HCT116 (cell line): ENCODE measurements around the gene LSM7. TPM values are rescaled to one million over a fixed set of nuclear protein-coding genes. Genes with fewer than 3 reads are reported as not detected.

Experiments
- ATAC-seq: fragments of 200-7000 bp; cut with Tn5 transposase; 2 replicates; pipeline ENCODE4 v1.9.1; 2020; ENCODE audit warnings: mild to moderate bottlenecking, moderate library complexity
- BruUV-seq: library from RNA; stranded (reverse); fragments of 400-500 nt; replicated peaks from 2 replicates; lab custom pipeline; 2021; lab: Mats Ljungman, UMichigan
- CTCF ChIA-PET: fragments of 300-600 bp; sonication (Branson Sonifier 250); formaldehyde crosslinking; loops from one replicate; lab custom pipeline; 2021; ENCODE audit warnings: antibody characterized with exemption; lab: Charles Lee
- POLR2A ChIA-PET: fragments of 300-600, 350-600 bp; sonication (Branson Sonifier 250); formaldehyde crosslinking; loops from one replicate; lab custom pipeline; 2021; ENCODE audit warnings: antibody characterized with exemption; lab: Charles Lee
- RAD21 ChIA-PET, 2 experiments: fragments of 300-600 bp; sonication (Branson Sonifier 250); formaldehyde crosslinking; loops; one replicate each; lab custom pipeline; 2023; ENCODE audit warnings: low total read pairs in 2 of 2; ENCODE audit not compliant: uncharacterized antibody in 2 of 2, unreplicated experiment in 2 of 2, low non-redundant PET in 1 of 2; lab: Charles Lee
- DNase-seq: peaks from one replicate; pipeline ENCODE4 v3.0.0-alpha.2; 2010; ENCODE audit warnings: low read depth, low spot score
- H2AFZ ChIP-seq: fragments of 200-600 bp; shearing (Covaris generic), sonication (generic); 2 replicates; pipeline ENCODE4 v1.6.1; 2017; ENCODE audit warnings: low read depth, mixed run types, mixed read lengths, antibody characterized with exemption, low read length; ENCODE audit not compliant: poor library complexity, severe bottlenecking
- H3K27ac ChIP-seq: 2 replicates; pipeline ENCODE4 v1.5.1; 2012; ENCODE audit warnings: low read depth, low read length
- H3K27me3 ChIP-seq: fragments of 200-600 bp; sonication (generic); 2 replicates; pipeline ENCODE4 v1.6.1; 2016; ENCODE audit warnings: mixed run types, low read length, mixed read lengths; ENCODE audit not compliant: insufficient read depth
- H3K36me3 ChIP-seq, 2 experiments: fragments of 200-500 bp in 1 of 2; fragments of 200-600 bp in 1 of 2; sonication (Bioruptor generic) in 1 of 2; sonication (generic) in 1 of 2; 2 replicates each; pipeline versions ENCODE4 v1.5.1 to v1.6.1; 2014 to 2016; ENCODE audit warnings: low read length in 2 of 2, inconsistent platforms in 1 of 2, mixed read lengths in 1 of 2, mixed run types in 1 of 2; ENCODE audit not compliant: insufficient read depth in 2 of 2, control insufficient read depth in 1 of 2
- H3K4me1 ChIP-seq, 2 experiments: fragments of 200-600 bp in 1 of 2; sonication (generic) in 1 of 2; 2 replicates each; pipeline versions ENCODE4 v1.5.1 to v1.6.1; 2012 to 2017; ENCODE audit warnings: low read length in 2 of 2, inconsistent platforms in 1 of 2, mild to moderate bottlenecking in 1 of 2, mixed read lengths in 1 of 2, mixed run types in 1 of 2, moderate library complexity in 1 of 2; ENCODE audit not compliant: insufficient read depth in 2 of 2, control insufficient read depth in 1 of 2
- H3K4me2 ChIP-seq: fragments of 200-600 bp; sonication (generic); 2 replicates; pipeline ENCODE4 v1.6.1; 2017; ENCODE audit warnings: mixed run types, low read length, mixed read lengths
- H3K4me3 ChIP-seq, 2 experiments: fragments of 200-600 bp in 1 of 2; sonication (generic) in 1 of 2; replicated peaks in 1 of 2; 2 replicates each; pipeline ENCODE4 v1.5.1; 2011 to 2016; ENCODE audit warnings: low read length in 2 of 2, control low read depth in 1 of 2, low read depth in 1 of 2, mild to moderate bottlenecking in 1 of 2, mixed read lengths in 1 of 2, mixed run types in 1 of 2
- H3K79me2 ChIP-seq: fragments of 200-600 bp; sonication (generic); 2 replicates; pipeline ENCODE4 v1.6.1; 2017; ENCODE audit warnings: mild to moderate bottlenecking, mixed run types, low read length, moderate library complexity, mixed read lengths; ENCODE audit not compliant: insufficient read depth
- H3K9ac ChIP-seq: fragments of 200-600 bp; sonication (generic); 2 replicates; pipeline ENCODE4 v1.6.1; 2016; ENCODE audit warnings: low read length, mixed read lengths
- H3K9me2 ChIP-seq: fragments of 200-600 bp; sonication (generic), shearing (Covaris generic); 2 replicates; pipeline ENCODE4 v1.6.1; 2017; ENCODE audit warnings: mixed run types, mild to moderate bottlenecking, moderate library complexity; ENCODE audit not compliant: insufficient read depth
- H3K9me3 ChIP-seq, 2 experiments: fragments of 200-500 bp in 1 of 2; fragments of 200-600 bp in 1 of 2; sonication (Bioruptor generic) in 1 of 2; sonication (generic) in 1 of 2; 2 replicates each; pipeline ENCODE4 v1.6.1; 2014 to 2017; ENCODE audit warnings: low read length in 2 of 2, mixed read lengths in 2 of 2, inconsistent platforms in 1 of 2, low read depth in 1 of 2, mild to moderate bottlenecking in 1 of 2, mixed run types in 1 of 2, moderate library complexity in 1 of 2; ENCODE audit not compliant: control insufficient read depth in 1 of 2, insufficient read depth in 1 of 2
- H4K20me1 ChIP-seq: fragments of 200-600 bp; sonication (generic), shearing (Covaris generic); 2 replicates; pipeline ENCODE4 v1.6.1; 2017; ENCODE audit warnings: mixed run types, mild to moderate bottlenecking, moderate library complexity; ENCODE audit not compliant: insufficient read depth
- CBX3 ChIP-seq: IDR thresholded peaks from 2 replicates; pipeline ENCODE4 v1.6.1; 2012; ENCODE audit warnings: low read depth
- CTCF ChIP-seq, 3 experiments: fragments of 200-600 bp in 1 of 3; sonication (generic) in 1 of 3; IDR thresholded peaks in 2 of 3; conservative IDR thresholded peaks in 1 of 3; 2 replicates each; pipeline ENCODE4 v1.5.1; 2012 to 2017; ENCODE audit warnings: low read depth in 2 of 3, low read length in 2 of 3, antibody characterized with exemption in 1 of 3, borderline replicate concordance in 1 of 3, control low read depth in 1 of 3, mild to moderate bottlenecking in 1 of 3, mixed read lengths in 1 of 3, mixed run types in 1 of 3, moderate library complexity in 1 of 3; ENCODE audit not compliant: insufficient read depth in 1 of 3
- EGR1 ChIP-seq: IDR thresholded peaks from 2 replicates; pipeline ENCODE4 v1.6.1; 2012; ENCODE audit warnings: low read depth
- EZH2phosphoT487 ChIP-seq: fragments of 200-600 bp; IDR thresholded peaks from 2 replicates; pipeline ENCODE4 v1.6.1; 2018; ENCODE audit warnings: antibody characterized with exemption, borderline replicate concordance
- RAD21 ChIP-seq: IDR thresholded peaks from 2 replicates; pipeline ENCODE4 v1.6.1; 2012; ENCODE audit warnings: low read depth, mild to moderate bottlenecking
- REST ChIP-seq: IDR thresholded peaks from 2 replicates; pipeline ENCODE4 v1.6.1; 2012; ENCODE audit warnings: low read depth
- SP1 ChIP-seq: IDR thresholded peaks from 2 replicates; pipeline ENCODE4 v1.6.1; 2012; ENCODE audit warnings: low read depth
- SRF ChIP-seq: IDR thresholded peaks from 2 replicates; pipeline ENCODE4 v1.6.1; 2012; ENCODE audit warnings: low read depth
- YY1 ChIP-seq: IDR thresholded peaks from 2 replicates; pipeline ENCODE4 v1.6.1; 2011; ENCODE audit warnings: low read length, low read depth, moderate library complexity, mild to moderate bottlenecking; ENCODE audit not compliant: insufficient replicate concordance; ENCODE audit errors: extremely low read depth
- ZFX ChIP-seq: fragments of 450-650 bp; IDR thresholded peaks from 2 replicates; pipeline ENCODE4 v1.6.1; 2017
- intact Hi-C: fragments of 100-400 bp; cut with micrococcal nuclease; formaldehyde crosslinking; loops from 2 replicates; pipeline ENCODE4 v1.10.0; 2022
- total RNA-seq: library from RNA; stranded (reverse); gene quantifications from one replicate; pipeline ENCODE4 v1.2.1, GENCODE V29; 2021; ENCODE audit not compliant: unreplicated experiment

The LSM7 gene
- total RNA-seq, 1 experiment from 2014 or later: 190 TPM

GRCh38 chr19:2333807-2334211 is 5.4 kb upstream of the LSM7 start:
- H3K4me2 ChIP-seq: no peak overlapping the region
- no peak overlapping the region for H3K9ac ChIP-seq
- no peaks in the 10 kb centered on the region for H3K9me2 ChIP-seq
- no peaks in the 10 kb centered on the region for H3K27me3 ChIP-seq
- H3K79me2 ChIP-seq: peaks cover 74% of the 10 kb centered on the region
- H3K27ac ChIP-seq: peak overlapping the region; percentile 22; the same call in 1 of the 2 replicates
- no TSS peak for BruUV-seq
- DNase-seq (no peak), ATAC-seq (no peak)
- H4K20me1 ChIP-seq: no peaks in the 10 kb centered on the region; the same call in 1 of the 2 replicates
- H3K4me1 ChIP-seq: peaks cover 10 to 19% of the 10 kb centered on the region in 2 experiments
- TF ChIP-seq CTCF (IDR thresholded peaks at IDR 0.05 in 2 of 3, conservative IDR thresholded peaks at IDR 0.05 in 1 of 3; ENCODE audit: borderline replicate concordance in 1 of 3, insufficient read depth in 1 of 3, low read depth in 2 of 3, low read length in 2 of 3) (0 out of 6 replicates have a peak, but pooled peaks of 1 of the 3 experiments have one; percentile 19), SRF (no peak)
- intact Hi-C loops: no loop called here
- ChIA-PET RAD21 (no interaction called here), POLR2A (no interaction called here), CTCF (no interaction called here)
- no peaks in the 10 kb centered on the region for H3K36me3 ChIP-seq
- peaks cover 0 to 11% of the 10 kb centered on the region in 2 experiments; a peak in 1 of 4 replicates for H3K9me3 ChIP-seq
- no peak overlapping the region for H3K4me3 ChIP-seq
- H2AFZ ChIP-seq: no peak overlapping the region

- Histone ChIP-seq H3K27me3 (no peaks in the 10 kb centered on the region), H3K9me2 (no peaks in the 10 kb centered on the region), H3K27ac (peak overlapping the region; percentile 22; the same call in 1 of the 2 replicates), H3K9me3 (peaks cover 0 to 11% of the 10 kb centered on the region in 2 experiments; a peak in 1 of 4 replicates), H3K36me3 (no peaks in the 10 kb centered on the region), H2AFZ (no peak overlapping the region), H4K20me1 (no peaks in the 10 kb centered on the region; the same call in 1 of the 2 replicates), H3K4me1 (peaks cover 10 to 19% of the 10 kb centered on the region in 2 experiments), H3K79me2 (peaks cover 79% of the 10 kb centered on the region), H3K4me3 (no peak overlapping the region), H3K9ac (no peak overlapping the region), H3K4me2 (no peak overlapping the region)
- DNase-seq (no peak), ATAC-seq (no peak)
- POLR2A ChIA-PET: no interaction called here
- intact Hi-C loops: no loop called here
- CTCF ChIA-PET: no interaction called here
- BruUV-seq: no TSS peak
- RAD21 ChIA-PET: no interaction called here
- TF ChIP-seq EGR1 (no peak), RAD21 (no peak), REST (no peak), YY1 (no peak), EZH2phosphoT487 (no peak), SP1 (no peak), ZFX (no peak), CBX3 (no peak)
These were observed 4.8 kb upstream of the LSM7 start for GRCh38 chr19:2333027-2333806.
